Sigmoid colon (tissue), 7 donors: ENCODE data around the gene DNM2. TPM values are rescaled to one million over a fixed set of nuclear protein-coding genes. Genes with fewer than 3 reads are reported as not detected.

Experiments
- DNase-seq: peaks from one replicate; pipeline ENCODE4 v3.0.0-alpha.2; 2019
- H3K27ac ChIP-seq, 4 donors: fragments of 200-600 bp; sonication (generic); one replicate each; pipeline ENCODE4 v1.5.1; 2016 to 2019; ENCODE audit warnings: mild to moderate bottlenecking in 1 of 4
- H3K27me3 ChIP-seq, 3 donors: fragments of 200-600 bp; sonication (generic); one replicate each; pipeline ENCODE4 v1.5.1; 2019; ENCODE audit warnings: mild to moderate bottlenecking in 1 of 3
- H3K36me3 ChIP-seq, 4 donors: fragments of 200-600 bp; sonication (generic); one replicate each; pipeline ENCODE4 v1.5.1; 2016 to 2019
- H3K4me1 ChIP-seq, 4 donors: fragments of 200-600 bp; sonication (generic); one replicate each; pipeline ENCODE4 v1.5.1; 2017 to 2019
- H3K4me3 ChIP-seq, 4 donors: fragments of 200-600 bp; sonication (generic); one replicate each; pipeline ENCODE4 v1.5.1; 2017 to 2019; ENCODE audit warnings: mild to moderate bottlenecking in 2 of 4, moderate library complexity in 1 of 4
- H3K9me3 ChIP-seq, 4 donors: fragments of 200-600 bp in 3 of 4; sonication (generic) in 3 of 4; one replicate each; pipeline versions ENCODE4 v1.5.1 to v1.6.1; 2013 to 2019
- EP300 ChIP-seq, 4 donors: sonication (generic); formaldehyde crosslinking; IDR thresholded peaks; one replicate each; pipeline ENCODE4 v1.6.1; 2017; ENCODE audit warnings: antibody characterized with exemption in 4 of 4
- POLR2A ChIP-seq, 2 donors: fragments of 450-650 bp; IDR thresholded peaks; one replicate each; pipeline ENCODE4 v1.6.1; 2016; ENCODE audit warnings: antibody characterized with exemption in 2 of 2, mild to moderate bottlenecking in 2 of 2, moderate library complexity in 2 of 2
- POLR2AphosphoS5 ChIP-seq, 4 donors: sonication (generic); formaldehyde crosslinking; IDR thresholded peaks; one replicate each; pipeline ENCODE4 v1.6.1; 2017; ENCODE audit warnings: antibody characterized with exemption in 4 of 4
- WGBS, 2 donors: extraction: QIAGEN DNeasy Blood & Tissue Kit; methylation state at CpG; one replicate each; pipeline ENCODE4 v1.1.7; 2013; 5-methylcytosine and 5-hydroxymethylcytosine counted together
- intact Hi-C: fragments of 100-400 bp; cut with DNase I; formaldehyde crosslinking; loops from one replicate; pipeline ENCODE4 v1.15.1; 2023
- polyA plus RNA-seq, 3 donors: library from polyadenylated mRNA; stranded (reverse); fragments of 200-250 nt; gene quantifications; one replicate each; pipeline ENCODE4 v1.2.3, GENCODE V29; 2013
- total RNA-seq, 4 donors: library from RNA; depleted of rRNA; stranded (reverse); fragments of >200 nt; gene quantifications; one replicate each; pipeline ENCODE4 v1.1.0, GENCODE V29; 2016
- TF ChIP-seq, protein P1 (sequence below), 4 experiments: fragments of 450-650 bp in 3 of 4; fragments of 200-600 bp in 1 of 4; IDR thresholded peaks; one replicate each; pipeline ENCODE4 v1.5.1; 2016 to 2019; ENCODE audit warnings: antibody characterized with exemption in 4 of 4, mild to moderate bottlenecking in 3 of 4, moderate library complexity in 2 of 4
- donor health status: healthy with polysubstance abuse.
- donor health status: Bipolar disorder and iron deficiency.
- donor health status: healthy.

The DNM2 gene
- total and polyA plus RNA-seq, 7 donors = 53.2 to 326 (median 96.7) TPM

GRCh38 chr19:10749435-10750384, 31.8 kb downstream of the DNM2 start:
- H3K27ac ChIP-seq = peak overlapping the region; percentile 16 to 57 (median 38)
- 25 to 76% methylated on average over 13 of the region's 13 CpGs for WGBS, 2 donors
- intact Hi-C loops = no loop called here
- H3K4me1 ChIP-seq = peaks cover 0 to 53% (median 39%) of the 10 kb centered on the region in 4 donors
- H3K36me3 ChIP-seq = no peaks in the 10 kb centered on the region
- H3K27me3 ChIP-seq = no peaks in the 10 kb centered on the region
- no peaks in the 10 kb centered on the region for H3K9me3 ChIP-seq
- DNase-seq = no peak
- TF ChIP-seq POLR2AphosphoS5 (IDR thresholded peaks at IDR 0.05) = peak in 1 of 4 donors; percentile 17
- no peak for TF ChIP-seq EP300 (IDR thresholded peaks at IDR 0.05)
- H3K4me3 ChIP-seq = no peak overlapping the region

GRCh38 chr19:10751109-10751953, 33.5 kb downstream of the DNM2 start:
- Histone ChIP-seq H3K27ac (peak overlapping the region; percentile 43 to 65 (median 50)), H3K9me3 (no peaks in the 10 kb centered on the region), H3K36me3 (no peaks in the 10 kb centered on the region), H3K4me3 (no peak overlapping the region), H3K4me1 (peaks cover 0 to 51% (median 38%) of the 10 kb centered on the region in 4 donors), H3K27me3 (no peaks in the 10 kb centered on the region)
- 25 to 64% methylated on average over 21 of the region's 21 CpGs for WGBS, 2 donors
- intact Hi-C loops = no loop called here
- TF ChIP-seq POLR2AphosphoS5 (IDR thresholded peaks at IDR 0.05) (peak in 1 of 4 donors; percentile 30), POLR2A (IDR thresholded peaks at IDR 0.05) (no peak), EP300 (IDR thresholded peaks at IDR 0.05) (no peak)
- TF ChIP-seq, protein P1, sequence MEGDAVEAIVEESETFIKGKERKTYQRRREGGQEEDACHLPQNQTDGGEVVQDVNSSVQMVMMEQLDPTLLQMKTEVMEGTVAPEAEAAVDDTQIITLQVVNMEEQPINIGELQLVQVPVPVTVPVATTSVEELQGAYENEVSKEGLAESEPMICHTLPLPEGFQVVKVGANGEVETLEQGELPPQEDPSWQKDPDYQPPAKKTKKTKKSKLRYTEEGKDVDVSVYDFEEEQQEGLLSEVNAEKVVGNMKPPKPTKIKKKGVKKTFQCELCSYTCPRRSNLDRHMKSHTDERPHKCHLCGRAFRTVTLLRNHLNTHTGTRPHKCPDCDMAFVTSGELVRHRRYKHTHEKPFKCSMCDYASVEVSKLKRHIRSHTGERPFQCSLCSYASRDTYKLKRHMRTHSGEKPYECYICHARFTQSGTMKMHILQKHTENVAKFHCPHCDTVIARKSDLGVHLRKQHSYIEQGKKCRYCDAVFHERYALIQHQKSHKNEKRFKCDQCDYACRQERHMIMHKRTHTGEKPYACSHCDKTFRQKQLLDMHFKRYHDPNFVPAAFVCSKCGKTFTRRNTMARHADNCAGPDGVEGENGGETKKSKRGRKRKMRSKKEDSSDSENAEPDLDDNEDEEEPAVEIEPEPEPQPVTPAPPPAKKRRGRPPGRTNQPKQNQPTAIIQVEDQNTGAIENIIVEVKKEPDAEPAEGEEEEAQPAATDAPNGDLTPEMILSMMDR (IDR thresholded peaks at IDR 0.05) = no peak
- no peak for DNase-seq

DNA sequence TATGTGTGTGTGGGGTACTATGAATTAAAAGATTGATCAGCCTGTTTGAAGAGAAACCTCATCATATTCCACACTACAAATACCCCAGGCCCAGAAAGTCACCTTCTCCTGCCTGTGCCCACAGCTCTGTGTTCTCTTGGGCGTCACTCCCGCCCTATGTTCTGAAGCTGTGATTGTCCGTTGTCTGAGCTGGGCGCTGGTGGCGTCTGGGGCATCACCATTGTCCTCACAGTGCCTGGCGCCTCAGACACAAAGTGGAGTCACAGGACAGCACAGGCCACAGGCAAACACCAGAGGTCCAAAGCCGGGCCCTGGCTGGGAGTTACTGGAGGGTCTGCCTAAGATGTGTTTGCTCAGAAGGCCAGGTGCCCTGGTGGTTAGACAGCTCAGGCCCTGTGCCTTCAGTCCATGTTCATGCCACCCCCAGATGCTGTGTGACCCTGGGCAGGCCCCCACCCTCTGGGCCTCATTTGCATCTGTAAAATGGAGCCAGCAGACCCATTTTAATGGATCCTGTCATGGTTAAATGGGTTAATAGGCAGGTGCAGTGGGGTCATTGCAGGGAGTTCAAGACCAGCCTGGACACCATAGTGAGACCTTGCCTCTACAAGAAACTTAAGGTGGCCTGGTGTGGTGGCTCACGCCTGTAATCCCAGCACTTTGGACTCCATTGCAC, 34.5 kb downstream of the DNM2 start:
- no peak for DNase-seq
- Histone ChIP-seq H3K36me3 (no peaks in the 10 kb centered on the region), H3K27ac (peak overlapping the region; percentile 43 to 65 (median 50)), H3K4me3 (no peak overlapping the region), H3K9me3 (no peaks in the 10 kb centered on the region), H3K4me1 (peaks cover 0 to 45% (median 34%) of the 10 kb centered on the region in 4 donors), H3K27me3 (no peaks in the 10 kb centered on the region)
- intact Hi-C loops = no loop called here
- 66 to 88% methylated on average over 8 of the region's 8 CpGs for WGBS, 2 donors
- TF ChIP-seq, protein P1 (IDR thresholded peaks at IDR 0.05) = no peak
- TF ChIP-seq EP300 (IDR thresholded peaks at IDR 0.05) (no peak), POLR2AphosphoS5 (IDR thresholded peaks at IDR 0.05) (no peak), POLR2A (IDR thresholded peaks at IDR 0.05) (no peak)

DNA sequence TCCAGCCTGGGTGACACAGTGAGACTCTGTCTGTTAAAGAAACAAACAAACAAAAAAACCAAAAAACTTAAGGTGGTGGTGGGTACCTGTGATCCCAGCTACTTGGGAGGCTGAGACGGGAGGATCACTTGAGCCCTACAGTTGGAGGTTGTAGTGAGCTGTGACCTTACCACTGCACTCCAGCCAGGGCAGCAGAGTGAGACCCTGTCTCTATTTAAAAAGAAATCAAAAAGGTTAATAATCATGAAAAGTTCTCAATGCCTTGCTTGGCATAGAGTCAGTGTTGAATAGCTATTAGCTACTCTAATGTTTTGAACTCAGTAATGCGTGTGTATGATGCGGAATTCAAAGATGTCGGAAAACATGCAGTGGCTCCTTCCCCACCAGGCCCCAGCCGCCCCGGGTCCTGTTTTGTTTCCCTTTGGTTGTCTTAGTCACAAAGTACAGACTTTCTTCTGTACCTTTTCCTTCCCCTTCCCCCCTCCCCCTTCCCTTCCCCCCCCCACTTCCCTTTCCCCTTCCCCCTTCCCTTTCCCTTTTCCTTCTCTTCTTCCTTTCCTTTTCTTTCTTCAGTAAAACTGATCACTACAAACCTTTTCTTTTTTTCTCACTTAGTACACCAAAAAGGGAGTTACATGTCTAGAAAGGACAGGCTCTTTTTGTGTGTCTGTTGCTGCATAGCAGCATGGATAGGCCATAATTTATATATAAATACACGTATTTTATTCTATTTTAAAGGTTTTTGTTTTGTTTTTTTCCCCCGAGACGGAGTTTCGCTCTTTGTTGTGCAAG, 35.2 kb downstream of the DNM2 start:
- Histone ChIP-seq H3K36me3 (no peaks in the 10 kb centered on the region), H3K9me3 (no peaks in the 10 kb centered on the region), H3K27ac (peak overlapping the region in 1 of 4 donors; percentile 65), H3K4me3 (no peak overlapping the region), H3K4me1 (peaks cover 0 to 39% (median 29%) of the 10 kb centered on the region in 4 donors), H3K27me3 (no peaks in the 10 kb centered on the region)
- intact Hi-C loops = no loop called here
- no peak for TF ChIP-seq EP300 (IDR thresholded peaks at IDR 0.05)
- 83 to 84% methylated on average over 10 of the region's 10 CpGs for WGBS, 2 donors
- no peak for DNase-seq

GRCh38 chr19:10756371-10756770, 38.5 kb downstream of the DNM2 start:
- Histone ChIP-seq H3K4me1 (peaks cover 0 to 22% (median 3%) of the 10 kb centered on the region in 4 donors), H3K9me3 (no peaks in the 10 kb centered on the region), H3K27ac (no peak overlapping the region), H3K36me3 (peaks cover 0 to 4% (median 3%) of the 10 kb centered on the region in 4 donors), H3K27me3 (no peaks in the 10 kb centered on the region), H3K4me3 (no peak overlapping the region)
- intact Hi-C loops = no loop called here
- no peak for TF ChIP-seq POLR2AphosphoS5 (IDR thresholded peaks at IDR 0.05)
- TF ChIP-seq POLR2A (IDR thresholded peaks at IDR 0.05) = no peak
- no peak for TF ChIP-seq EP300 (IDR thresholded peaks at IDR 0.05)
- TF ChIP-seq, protein P1 (IDR thresholded peaks at IDR 0.05) = no peak
- no peak for DNase-seq
- WGBS, 2 donors = 80 to 85% methylated on average over 10 of the region's 10 CpGs
